ENCODE data around the gene MGMT.

MGMT gene

DNA sequence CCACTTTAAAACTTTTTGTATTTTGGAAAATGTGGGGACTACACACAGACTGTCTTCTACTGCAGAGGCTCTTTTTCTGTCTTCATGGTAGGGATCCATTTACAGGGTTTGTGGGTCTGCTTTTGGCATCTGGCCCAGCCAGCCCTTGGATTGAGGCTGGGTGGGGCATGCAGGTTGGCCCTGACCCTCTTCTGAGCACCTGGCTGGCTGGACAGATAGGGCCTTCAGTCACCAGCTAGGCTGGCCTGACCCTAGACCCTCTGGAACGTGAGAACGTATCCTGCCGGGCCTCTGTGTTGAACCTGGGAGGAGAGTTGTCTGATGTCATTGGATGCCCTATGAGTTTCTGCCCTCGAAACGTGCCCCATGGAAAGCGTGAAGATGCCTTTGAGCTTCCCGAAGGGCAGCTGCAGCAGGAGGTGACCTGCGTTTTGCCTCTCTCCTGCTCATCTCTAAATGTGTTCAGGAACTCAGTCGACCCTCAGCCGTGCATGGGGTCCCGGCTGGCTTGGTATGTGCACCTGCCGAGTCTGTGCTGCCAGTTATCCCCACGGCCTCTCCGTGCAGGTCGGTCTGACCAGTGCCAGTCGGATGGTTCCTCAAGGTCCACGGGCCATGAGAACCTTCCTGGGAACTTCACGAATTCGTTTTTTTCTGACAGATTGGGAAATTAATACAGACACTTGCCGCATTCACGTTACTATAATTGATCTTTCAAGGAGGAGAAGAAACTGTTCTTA, 74.9 kb downstream of the MGMT start:
- DNase-seq (ENCODE audit: low read depth, low spot score), result no peak

DNA sequence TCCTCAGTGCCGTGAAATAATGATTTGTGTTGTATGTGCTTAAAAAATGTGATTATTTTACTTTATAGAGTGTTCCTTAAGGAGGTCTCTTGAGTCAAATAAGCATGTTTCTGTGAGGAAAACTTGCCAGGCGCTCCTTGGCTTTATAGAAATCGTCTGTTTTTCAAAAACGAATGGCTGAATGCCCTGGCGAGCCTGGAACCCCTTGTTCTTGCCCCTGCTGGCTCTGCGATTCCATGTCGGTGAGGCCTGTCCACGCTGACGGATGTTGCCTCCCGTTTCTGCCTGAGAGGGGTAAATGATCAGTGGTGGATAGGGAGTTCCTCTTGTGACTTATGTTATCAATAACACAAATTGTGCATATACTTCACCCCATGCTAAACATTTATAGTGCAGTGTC, 75.5 kb downstream of the MGMT start:
- DNase-seq (ENCODE audit: low read depth, low spot score), result no peak

DNA sequence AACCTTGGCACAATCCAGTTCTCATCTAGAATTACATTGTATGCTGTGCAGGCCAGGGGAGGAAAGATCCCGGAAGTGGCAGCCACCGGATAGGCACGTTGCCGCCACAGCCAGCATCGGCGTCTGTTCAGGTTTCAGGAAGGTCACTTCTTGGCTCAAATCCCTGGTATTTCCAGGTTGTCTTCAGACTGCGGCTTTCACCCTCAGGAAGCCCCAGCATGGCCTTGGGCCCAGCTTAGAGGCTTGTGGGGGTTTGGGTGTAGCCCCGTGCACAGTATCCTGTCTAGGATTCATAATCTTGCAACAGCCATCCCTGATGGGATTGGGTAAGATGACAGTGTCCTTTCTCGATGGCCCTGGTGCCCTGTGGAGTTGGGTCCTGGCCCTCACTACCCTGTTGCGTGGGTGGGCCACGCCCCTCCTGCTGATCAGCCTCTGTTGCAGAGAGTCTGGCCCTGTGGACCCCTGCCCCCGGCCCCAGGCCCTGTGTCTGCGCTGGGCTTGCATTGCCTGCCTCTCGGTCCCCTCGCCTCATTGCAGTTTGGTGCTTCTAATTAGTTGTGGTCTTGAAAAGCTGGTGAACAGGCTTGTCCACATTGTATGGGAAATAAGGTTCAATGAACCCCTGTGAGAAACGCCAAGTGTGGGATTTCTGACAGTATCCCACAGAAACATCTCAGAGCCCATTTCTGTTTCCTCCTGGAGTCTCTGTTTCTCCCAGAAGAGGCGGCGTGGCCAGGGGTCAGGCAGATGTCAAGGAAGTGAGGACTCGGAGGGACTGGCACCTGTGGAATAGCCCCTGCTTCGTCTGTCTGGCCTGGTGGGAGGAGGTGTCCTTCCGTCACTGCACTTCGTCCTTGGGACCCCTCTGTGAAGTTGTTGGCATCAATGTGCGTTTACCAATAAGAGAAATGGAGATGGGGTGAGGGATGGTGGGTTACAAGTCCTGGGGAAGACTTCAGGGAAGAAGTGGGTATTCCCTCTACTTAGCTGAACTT, 77.5 kb downstream of the MGMT start:
- no peak for DNase-seq (ENCODE audit: low read depth, low spot score)

- no peak for DNase-seq (ENCODE audit: low read depth, low spot score)
Measured at GRCh38 chr10:129545261-129545660, 78.2 kb downstream of the MGMT start.

GRCh38 chr10:129546106-129546505, 79.1 kb downstream of the MGMT start:
- no peak for DNase-seq (ENCODE audit: low read depth, low spot score)

- no peak for DNase-seq (ENCODE audit: low read depth, low spot score)
Measured at GRCh38 chr10:129547608-129548007, 80.6 kb downstream of the MGMT start.

DNA sequence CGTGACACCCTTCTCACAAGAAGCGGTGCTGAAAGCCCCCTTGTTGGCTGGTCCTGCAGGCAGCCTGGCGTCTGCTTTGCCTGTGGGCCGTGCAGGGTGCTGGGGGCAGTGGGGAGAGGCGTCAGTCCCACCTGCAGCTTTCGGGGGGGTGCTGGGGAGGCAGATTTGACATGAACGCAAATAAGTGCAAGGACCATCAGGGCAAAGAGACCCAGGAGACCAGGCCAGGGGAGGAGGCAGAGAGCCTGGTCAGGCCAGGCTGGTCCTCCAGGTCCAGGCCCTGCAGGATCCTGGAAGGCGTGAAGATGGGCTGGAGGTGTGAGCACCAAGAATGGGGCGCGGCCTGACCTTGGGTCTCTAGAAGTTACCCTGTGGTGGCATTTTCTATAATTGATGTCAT, 81.6 kb downstream of the MGMT start:
- DNase-seq (ENCODE audit: low read depth, low spot score), result no peak

GRCh38 chr10:129550076-129550475, 83.0 kb downstream of the MGMT start:
- no peak for DNase-seq (ENCODE audit: low read depth, low spot score)

GRCh38 chr10:129550658-129551057, 83.6 kb downstream of the MGMT start:
- no peak for DNase-seq (ENCODE audit: low read depth, low spot score)

DNA sequence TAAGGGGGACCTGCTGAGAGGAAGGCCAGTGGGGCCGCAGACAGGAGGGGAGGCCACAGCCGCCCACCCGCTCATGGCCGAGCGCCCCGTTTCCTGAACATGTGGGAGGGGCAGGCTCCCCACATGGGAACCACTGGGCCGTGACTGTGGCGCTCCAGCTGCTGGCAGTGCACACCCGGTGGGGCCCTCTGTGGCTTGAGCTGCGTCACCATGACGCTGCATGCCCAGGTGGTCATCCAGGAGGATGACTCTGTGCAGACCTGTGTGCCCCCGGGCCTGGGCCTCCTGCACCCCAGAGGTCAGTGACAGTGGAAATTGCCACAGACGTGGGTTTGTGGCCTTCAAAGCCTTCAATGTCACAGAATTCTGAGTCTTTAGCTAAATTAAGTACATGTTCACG, 85.1 kb downstream of the MGMT start:
- no peak for DNase-seq (ENCODE audit: low read depth, low spot score)

- DNase-seq (ENCODE audit: low read depth, low spot score), result no peak
Measured at GRCh38 chr10:129553928-129554327, 86.9 kb downstream of the MGMT start.

DNA sequence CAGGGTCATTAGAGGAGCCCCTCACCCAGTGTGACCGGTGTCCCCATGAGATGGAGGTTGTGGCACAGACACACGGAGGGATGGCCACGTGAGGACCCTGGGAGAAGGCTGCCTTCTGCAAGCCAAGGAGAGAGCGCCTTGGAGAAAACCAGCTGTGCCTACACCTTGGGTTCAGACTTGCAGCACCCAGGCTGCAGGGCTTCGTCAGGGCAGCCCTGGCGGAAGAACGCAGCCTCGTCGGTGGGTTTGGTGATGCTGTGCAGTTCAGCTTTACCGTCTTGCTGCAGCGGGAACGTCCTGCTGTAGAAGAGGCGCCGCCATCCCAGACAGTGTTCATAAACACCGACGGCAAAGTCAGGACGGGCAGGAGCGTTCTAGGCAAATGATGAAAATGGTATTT, 89.3 kb downstream of the MGMT start:
- no peak for DNase-seq (ENCODE audit: low read depth, low spot score)

DNA sequence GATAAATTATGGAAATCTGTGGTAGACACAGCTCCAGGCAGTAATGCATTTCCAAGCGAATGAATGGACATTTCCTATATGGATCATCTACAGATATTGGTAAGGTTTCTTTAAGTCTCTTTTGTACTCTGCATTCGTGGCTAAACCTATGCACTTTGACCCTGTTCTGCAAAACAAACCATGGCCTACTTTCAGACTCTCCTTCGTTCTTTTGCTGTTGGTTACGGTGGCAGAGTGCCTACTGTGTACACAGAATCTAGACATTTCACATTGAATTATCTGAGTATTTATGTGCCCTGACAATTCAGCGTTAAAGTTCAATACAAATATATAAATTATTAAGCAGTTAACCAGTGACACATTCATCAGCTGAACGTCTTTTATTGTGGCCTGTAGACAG, 93.3 kb downstream of the MGMT start:
- DNase-seq (ENCODE audit: low read depth, low spot score), result no peak

DNA sequence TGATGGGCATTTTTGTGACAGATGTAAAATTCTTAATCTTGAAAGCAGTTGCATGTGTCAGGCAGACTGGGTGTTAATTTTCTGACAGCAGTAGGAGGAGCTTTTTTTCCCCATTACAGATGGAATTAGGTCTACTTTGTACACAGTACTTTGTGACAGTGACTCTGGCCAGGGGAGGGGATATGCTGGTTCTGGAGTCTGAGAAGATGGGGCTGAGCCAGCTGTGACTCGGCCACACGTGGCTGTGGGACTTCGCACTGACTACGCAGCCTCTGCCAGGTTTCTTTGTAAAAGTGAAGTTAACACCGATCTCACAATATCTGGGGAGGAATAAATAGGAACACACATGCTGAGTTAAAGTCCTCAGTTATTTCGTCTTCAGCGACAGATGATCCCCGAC, 95.4 kb downstream of the MGMT start:
- no peak for DNase-seq (ENCODE audit: low read depth, low spot score)

DNA sequence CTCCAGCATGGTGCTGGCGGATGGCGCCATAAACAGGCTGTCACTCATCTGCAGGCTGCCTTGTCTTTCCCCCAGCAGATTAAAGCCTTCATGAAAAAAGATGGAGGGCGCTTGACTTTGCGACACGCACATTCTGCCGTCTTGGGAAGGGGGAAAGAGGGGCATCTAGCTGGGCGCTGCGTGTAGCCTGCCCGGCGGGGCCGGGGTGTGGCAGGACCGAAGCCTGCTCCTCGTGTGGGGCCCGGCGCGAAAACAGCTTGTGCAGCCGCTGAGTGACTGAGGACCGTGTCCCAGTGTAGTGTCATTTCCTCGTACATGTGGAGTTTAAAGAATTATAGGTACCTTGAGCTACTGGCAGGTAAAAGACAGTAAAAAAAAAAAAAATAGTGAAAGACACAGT, 97.9 kb downstream of the MGMT start:
- DNase-seq (ENCODE audit: low read depth, low spot score), result no peak

- DNase-seq (ENCODE audit: low read depth, low spot score), result no peak
Measured at GRCh38 chr10:129568583-129569344, 101.7 kb downstream of the MGMT start.

DNA sequence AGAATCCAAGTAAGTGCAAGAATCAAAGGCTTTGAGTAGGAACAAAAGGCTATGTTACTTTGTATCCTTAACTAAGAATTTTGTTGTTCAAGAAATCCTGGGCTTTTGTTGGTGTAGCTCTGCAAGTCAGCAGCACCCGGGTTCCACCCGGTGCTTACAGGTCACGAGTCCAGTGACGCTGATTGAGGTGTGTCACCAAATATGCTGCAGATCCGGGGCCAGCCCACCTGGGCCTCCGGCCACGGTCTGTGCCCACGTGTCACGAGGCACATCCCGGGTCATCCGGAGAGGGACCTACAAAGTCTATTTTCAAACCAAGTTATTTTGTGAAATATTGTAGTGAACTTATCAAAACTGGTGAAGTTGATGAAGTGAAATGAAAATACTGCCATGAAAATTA, 103.1 kb downstream of the MGMT start:
- DNase-seq (ENCODE audit: low read depth, low spot score), result no peak

DNA sequence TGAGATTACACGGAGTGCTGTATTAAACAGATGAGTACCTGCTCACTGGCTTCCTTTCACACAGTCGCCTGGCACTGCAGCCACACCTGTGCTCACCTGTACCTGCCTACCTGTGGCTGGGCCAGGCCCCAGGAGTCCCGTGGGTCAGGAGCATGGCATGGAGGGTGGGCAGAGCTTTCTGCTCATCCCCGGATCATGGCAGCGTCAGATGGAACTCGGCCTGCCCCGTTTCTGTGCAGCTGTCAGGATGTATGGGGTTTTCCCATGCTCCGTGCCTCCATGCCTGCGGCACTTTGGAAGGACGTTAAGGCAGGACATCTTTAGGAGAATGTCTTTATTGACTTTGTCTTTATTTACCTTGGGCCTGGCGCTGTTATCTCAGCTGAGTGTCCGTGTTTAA, 112.2 kb downstream of the MGMT start:
- DNase-seq (ENCODE audit: low read depth, low spot score), result no peak

GRCh38 chr10:129580010-129580409, 113.0 kb downstream of the MGMT start:
- no peak for DNase-seq (ENCODE audit: low read depth, low spot score)

- DNase-seq (ENCODE audit: low read depth, low spot score), result no peak
Measured at GRCh38 chr10:129580901-129581300, 113.9 kb downstream of the MGMT start.

GRCh38 chr10:129581827-129582411, 114.9 kb downstream of the MGMT start:
- DNase-seq (ENCODE audit: low read depth, low spot score), result no peak

GRCh38 chr10:129583831-129584230, 116.8 kb downstream of the MGMT start:
- DNase-seq (ENCODE audit: low read depth, low spot score), result no peak
